ENCODE measurements around the gene ANTXR2.

Gene ANTXR2

DNA sequence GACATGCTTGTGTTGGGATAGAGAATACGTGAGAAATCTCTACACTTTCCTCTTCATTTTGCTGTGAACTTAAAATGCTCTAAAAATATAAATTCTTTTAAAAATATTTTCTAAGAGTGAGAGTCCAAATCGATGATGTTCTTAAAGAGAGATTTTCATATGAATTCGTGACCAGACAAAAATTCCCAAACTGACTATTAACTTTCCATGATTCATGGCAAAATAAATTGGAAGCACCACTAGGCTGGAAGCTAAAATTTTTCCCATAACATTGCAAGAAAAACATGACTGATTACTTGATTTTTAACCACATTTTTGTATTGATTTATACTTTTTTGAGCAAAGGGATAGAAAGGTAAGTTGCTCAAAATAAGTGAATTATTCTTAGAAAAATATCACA lies 201.1 kb downstream of the ANTXR2 start:
- in situ Hi-C loops (cut with HindIII; ENCODE audit: low sequenced_read_pairs): no loop called here
- TF ChIP-seq, protein P1, sequence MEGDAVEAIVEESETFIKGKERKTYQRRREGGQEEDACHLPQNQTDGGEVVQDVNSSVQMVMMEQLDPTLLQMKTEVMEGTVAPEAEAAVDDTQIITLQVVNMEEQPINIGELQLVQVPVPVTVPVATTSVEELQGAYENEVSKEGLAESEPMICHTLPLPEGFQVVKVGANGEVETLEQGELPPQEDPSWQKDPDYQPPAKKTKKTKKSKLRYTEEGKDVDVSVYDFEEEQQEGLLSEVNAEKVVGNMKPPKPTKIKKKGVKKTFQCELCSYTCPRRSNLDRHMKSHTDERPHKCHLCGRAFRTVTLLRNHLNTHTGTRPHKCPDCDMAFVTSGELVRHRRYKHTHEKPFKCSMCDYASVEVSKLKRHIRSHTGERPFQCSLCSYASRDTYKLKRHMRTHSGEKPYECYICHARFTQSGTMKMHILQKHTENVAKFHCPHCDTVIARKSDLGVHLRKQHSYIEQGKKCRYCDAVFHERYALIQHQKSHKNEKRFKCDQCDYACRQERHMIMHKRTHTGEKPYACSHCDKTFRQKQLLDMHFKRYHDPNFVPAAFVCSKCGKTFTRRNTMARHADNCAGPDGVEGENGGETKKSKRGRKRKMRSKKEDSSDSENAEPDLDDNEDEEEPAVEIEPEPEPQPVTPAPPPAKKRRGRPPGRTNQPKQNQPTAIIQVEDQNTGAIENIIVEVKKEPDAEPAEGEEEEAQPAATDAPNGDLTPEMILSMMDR (IDR thresholded peaks at IDR 0.05; ENCODE audit: low read depth, low read length): no peak
- H3K4me3 ChIP-seq (ENCODE audit: low read depth, low read length): no peak overlapping the region
- DNase-seq (ENCODE audit: low read depth, low spot score): no peak

DNA sequence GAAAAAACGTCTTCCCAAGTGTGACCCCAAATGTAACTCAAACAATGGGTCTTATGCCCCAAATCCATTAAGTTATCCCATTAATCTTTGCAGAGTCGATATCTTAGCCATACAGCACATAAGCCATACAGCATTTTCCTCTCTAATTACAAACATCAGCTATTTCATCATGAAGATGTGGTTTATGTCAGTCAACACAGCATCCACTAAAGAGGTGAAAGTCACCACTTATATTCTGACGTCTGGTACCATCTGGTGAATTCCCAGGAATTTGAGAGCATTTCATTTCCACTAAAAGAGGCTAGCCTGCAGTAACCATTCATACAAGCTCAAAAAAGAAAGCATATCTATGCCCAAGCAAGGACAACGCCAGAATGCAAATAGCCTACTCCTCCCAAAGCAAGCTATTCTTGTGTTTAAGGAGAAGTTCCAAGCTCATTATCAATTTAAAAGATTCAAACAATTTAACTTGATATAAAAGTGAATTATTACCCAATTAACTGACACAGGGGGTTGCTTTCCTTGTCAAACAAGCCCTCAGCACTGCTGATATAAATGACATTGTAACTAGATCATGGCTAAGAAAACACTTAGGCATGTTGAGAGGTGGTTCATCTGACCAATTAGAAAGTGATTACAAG lies 203.3 kb downstream of the ANTXR2 start:
- no peak for DNase-seq (ENCODE audit: low read depth, low spot score)
- in situ Hi-C loops (cut with HindIII; ENCODE audit: low sequenced_read_pairs): no loop called here
- H3K4me3 ChIP-seq (ENCODE audit: low read depth, low read length): no peak overlapping the region
- TF ChIP-seq, protein P1 (IDR thresholded peaks at IDR 0.05; ENCODE audit: low read depth, low read length): no peak

DNA sequence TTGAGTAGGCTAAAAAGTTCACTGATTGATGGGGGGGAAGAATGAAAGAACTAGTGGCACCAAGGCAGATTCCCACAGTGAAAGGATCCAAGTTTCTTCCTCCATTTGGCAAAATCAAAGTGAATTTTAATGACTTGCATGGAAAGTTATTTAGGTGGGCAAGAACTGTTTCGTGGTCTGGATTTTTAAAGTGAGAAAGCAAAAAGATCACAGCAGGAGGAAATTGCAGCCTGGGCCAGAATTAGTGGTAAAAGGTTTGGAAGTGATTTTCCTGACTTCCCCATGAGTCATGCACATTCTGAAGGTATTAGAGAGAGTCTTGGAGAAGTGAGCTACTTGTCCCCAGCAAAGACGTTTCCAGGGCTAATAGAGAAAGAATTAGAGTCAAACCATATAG lies 207.8 kb downstream of the ANTXR2 start:
- H3K4me3 ChIP-seq (ENCODE audit: low read depth, low read length): no peak overlapping the region
- in situ Hi-C loops (cut with HindIII; ENCODE audit: low sequenced_read_pairs): no loop called here
- DNase-seq (ENCODE audit: low read depth, low spot score): peak; percentile 93
- TF ChIP-seq, protein P1 (IDR thresholded peaks at IDR 0.05; ENCODE audit: low read depth, low read length): no peak

DNA sequence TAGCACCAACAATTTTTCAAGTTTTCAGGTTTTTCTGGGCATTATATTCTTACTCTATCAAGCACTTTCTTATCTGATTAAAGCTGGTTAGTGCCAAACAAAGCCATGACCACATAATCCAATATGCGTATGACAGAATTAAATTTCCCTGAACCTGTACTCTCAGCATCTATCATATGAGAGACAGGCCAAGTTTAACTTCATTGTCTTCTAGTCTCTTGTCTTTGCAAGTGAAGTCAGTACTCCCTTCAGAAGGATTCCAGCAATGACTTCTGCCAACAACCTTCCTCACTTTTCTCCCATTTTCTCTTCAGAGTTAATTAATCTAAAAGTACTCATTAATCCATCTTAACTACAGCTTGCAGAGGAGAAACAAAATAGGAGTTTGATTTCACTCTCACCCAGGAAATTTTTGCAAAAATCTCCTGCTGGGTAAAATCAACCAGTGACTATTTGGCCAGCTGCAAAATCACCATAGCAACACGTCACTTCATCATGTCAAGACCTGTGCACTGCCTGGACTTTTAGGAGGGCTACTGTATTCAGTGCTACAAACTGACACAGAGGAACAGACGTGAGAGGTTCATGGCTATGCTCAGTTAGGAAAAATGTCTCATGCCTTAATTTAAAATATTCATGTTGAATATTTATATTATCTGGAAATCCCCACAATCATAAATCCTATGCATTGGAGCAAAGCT lies 208.4 kb downstream of the ANTXR2 start:
- H3K4me3 ChIP-seq (ENCODE audit: low read depth, low read length): no peak overlapping the region
- in situ Hi-C loops (cut with HindIII; ENCODE audit: low sequenced_read_pairs): no loop called here

DNA sequence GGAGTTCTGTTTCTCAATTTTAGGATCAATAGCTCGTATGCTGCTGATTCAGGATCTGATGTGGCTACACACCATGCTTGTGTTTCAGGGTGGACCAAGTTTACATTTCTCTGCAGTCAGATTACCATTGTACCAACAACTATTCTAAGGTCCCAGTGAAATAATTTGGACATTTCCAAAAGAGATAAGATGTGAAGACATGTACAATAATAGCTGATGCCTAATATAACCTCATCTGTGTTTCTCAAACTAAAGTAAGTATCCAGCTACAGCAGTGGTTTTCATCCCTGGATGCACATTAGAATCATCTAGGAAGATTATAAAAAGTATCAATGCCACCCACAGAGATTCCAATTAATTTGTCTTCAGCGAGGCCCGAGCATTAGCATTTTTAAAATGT lies 209.7 kb downstream of the ANTXR2 start:
- TF ChIP-seq, protein P1 (IDR thresholded peaks at IDR 0.05; ENCODE audit: low read depth, low read length): no peak
- in situ Hi-C loops (cut with HindIII; ENCODE audit: low sequenced_read_pairs): no loop called here
- DNase-seq (ENCODE audit: low read depth, low spot score): no peak
- H3K4me3 ChIP-seq (ENCODE audit: low read depth, low read length): no peak overlapping the region

More for the DNA sequence above, 208.4 kb downstream of the ANTXR2 start:
- DNase-seq (ENCODE audit: low read depth, low spot score): no peak
- TF ChIP-seq, protein P1 (IDR thresholded peaks at IDR 0.05; ENCODE audit: low read depth, low read length): no peak

DNA sequence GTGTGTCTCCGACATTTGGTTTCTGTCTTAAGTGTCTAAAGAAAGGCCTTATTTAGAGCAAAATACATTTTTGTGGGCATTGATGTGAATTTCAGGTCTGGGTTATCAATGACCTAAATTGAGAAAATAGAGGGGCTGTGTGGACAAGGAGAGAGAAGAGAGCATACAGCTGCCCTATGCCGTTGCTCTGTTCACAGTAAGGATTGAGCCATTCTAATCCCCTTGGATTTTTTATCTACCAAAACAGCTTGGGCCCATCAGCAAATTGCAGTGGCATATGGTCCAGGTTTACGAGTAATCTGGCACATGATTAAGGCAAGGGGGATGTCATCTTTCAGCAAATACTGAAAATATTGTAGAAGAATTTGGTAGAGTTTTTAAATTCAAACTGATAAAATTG lies 210.2 kb downstream of the ANTXR2 start:
- H3K4me3 ChIP-seq (ENCODE audit: low read depth, low read length): no peak overlapping the region
- in situ Hi-C loops (cut with HindIII; ENCODE audit: low sequenced_read_pairs): no loop called here

More for the DNA sequence above, 210.2 kb downstream of the ANTXR2 start:
- DNase-seq (ENCODE audit: low read depth, low spot score): no peak
- TF ChIP-seq, protein P1 (IDR thresholded peaks at IDR 0.05; ENCODE audit: low read depth, low read length): no peak

Measured in astrocyte of the spinal cord (primary cell).